ENCODE measurements around the gene CALB2. TPM values are rescaled to one million over a fixed set of nuclear protein-coding genes. Genes with fewer than 3 reads are reported as not detected.

CALB2 gene
- total RNA-seq, 1 experiment from 2014 or later: 5.5 TPM

DNA sequence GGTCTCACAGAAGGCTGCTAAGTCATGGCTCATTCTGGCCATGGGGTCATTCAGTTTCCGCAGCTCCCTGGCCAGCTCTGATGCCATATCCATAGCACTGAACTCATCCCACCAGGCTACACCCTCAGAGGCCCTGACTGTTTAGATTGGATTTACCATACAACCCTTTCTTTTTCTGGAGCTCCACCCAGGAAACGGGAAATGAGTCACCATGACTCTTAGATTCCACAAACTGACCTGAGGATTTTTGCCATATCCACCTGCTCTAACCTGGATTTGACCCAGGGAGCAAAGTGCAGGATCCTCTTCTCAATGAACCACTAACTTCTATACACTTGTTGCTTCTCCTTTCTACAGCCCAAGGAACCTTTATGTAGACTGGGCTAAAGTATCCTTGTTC, 20.3 kb upstream of the CALB2 start:
- intact Hi-C loops (cut with micrococcal nuclease): no loop called here
- no peaks in the 10 kb centered on the region for H3K36me3 ChIP-seq (ENCODE audit: control insufficient read depth in 1 of 2, insufficient read depth in 2 of 2, low read length in 2 of 2)
- peak overlapping the region; percentile 14 to 51; a peak in 3 of 4 replicates for H3K4me3 ChIP-seq (replicated peaks in 1 of 2; ENCODE audit: low read depth in 1 of 2, low read length in 2 of 2)
- H3K9me3 ChIP-seq (ENCODE audit: control insufficient read depth in 1 of 2, insufficient read depth in 1 of 2, low read depth in 1 of 2, low read length in 2 of 2): no peaks in the 10 kb centered on the region
- ChIA-PET RAD21 (ENCODE audit: low non-redundant PET in 1 of 2, low total read pairs in 2 of 2, uncharacterized antibody in 2 of 2, unreplicated experiment in 2 of 2) (interaction anchor here in 1 of 2 experiments (0.6 kb wide), 1 partner anchor 50 kb away, joined by 3 read pairs; no protein-coding TSS in a partner anchor), POLR2A (interaction anchor here (1.0 to 1.1 kb wide), 3 partner anchors 8 to 21 kb away, joined by 3 read pairs; no protein-coding TSS in a partner anchor), CTCF (interaction anchor here (1.0 to 2.4 kb wide), 3 partner anchors 15 to 74 kb away, joined by 3 to 17 read pairs (median 3); no protein-coding TSS in a partner anchor)
- TF ChIP-seq FOSL1 (IDR thresholded peaks at IDR 0.05; ENCODE audit: low read depth): peak; percentile 96
- no peak for TF ChIP-seq ZFX (IDR thresholded peaks at IDR 0.05)
- TF ChIP-seq SP1 (IDR thresholded peaks at IDR 0.05; ENCODE audit: low read depth): peak; percentile 93
- TF ChIP-seq, protein P1, sequence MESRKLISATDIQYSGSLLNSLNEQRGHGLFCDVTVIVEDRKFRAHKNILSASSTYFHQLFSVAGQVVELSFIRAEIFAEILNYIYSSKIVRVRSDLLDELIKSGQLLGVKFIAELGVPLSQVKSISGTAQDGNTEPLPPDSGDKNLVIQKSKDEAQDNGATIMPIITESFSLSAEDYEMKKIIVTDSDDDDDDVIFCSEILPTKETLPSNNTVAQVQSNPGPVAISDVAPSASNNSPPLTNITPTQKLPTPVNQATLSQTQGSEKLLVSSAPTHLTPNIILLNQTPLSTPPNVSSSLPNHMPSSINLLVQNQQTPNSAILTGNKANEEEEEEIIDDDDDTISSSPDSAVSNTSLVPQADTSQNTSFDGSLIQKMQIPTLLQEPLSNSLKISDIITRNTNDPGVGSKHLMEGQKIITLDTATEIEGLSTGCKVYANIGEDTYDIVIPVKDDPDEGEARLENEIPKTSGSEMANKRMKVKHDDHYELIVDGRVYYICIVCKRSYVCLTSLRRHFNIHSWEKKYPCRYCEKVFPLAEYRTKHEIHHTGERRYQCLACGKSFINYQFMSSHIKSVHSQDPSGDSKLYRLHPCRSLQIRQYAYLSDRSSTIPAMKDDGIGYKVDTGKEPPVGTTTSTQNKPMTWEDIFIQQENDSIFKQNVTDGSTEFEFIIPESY (IDR thresholded peaks at IDR 0.05; ENCODE audit: extremely low read depth, insufficient replicate concordance, low read length): no peak
- peak; percentile 93 for TF ChIP-seq JUND (IDR thresholded peaks at IDR 0.05)
- TF ChIP-seq, protein P2, sequence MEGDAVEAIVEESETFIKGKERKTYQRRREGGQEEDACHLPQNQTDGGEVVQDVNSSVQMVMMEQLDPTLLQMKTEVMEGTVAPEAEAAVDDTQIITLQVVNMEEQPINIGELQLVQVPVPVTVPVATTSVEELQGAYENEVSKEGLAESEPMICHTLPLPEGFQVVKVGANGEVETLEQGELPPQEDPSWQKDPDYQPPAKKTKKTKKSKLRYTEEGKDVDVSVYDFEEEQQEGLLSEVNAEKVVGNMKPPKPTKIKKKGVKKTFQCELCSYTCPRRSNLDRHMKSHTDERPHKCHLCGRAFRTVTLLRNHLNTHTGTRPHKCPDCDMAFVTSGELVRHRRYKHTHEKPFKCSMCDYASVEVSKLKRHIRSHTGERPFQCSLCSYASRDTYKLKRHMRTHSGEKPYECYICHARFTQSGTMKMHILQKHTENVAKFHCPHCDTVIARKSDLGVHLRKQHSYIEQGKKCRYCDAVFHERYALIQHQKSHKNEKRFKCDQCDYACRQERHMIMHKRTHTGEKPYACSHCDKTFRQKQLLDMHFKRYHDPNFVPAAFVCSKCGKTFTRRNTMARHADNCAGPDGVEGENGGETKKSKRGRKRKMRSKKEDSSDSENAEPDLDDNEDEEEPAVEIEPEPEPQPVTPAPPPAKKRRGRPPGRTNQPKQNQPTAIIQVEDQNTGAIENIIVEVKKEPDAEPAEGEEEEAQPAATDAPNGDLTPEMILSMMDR (IDR thresholded peaks at IDR 0.05 in 2 of 3, conservative IDR thresholded peaks at IDR 0.05 in 1 of 3; ENCODE audit: borderline replicate concordance in 1 of 3, insufficient read depth in 1 of 3, low read depth in 2 of 3, low read length in 2 of 3): no peak
- TF ChIP-seq SRF (IDR thresholded peaks at IDR 0.05; ENCODE audit: low read depth): 0 out of 2 replicates have a peak, but pooled peaks have one; percentile 42
- TF ChIP-seq, protein P3, sequence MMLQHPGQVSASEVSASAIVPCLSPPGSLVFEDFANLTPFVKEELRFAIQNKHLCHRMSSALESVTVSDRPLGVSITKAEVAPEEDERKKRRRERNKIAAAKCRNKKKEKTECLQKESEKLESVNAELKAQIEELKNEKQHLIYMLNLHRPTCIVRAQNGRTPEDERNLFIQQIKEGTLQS (IDR thresholded peaks at IDR 0.05): no peak
- peak; percentile 65; the same call in 1 of the 2 replicates for TF ChIP-seq CBX3 (IDR thresholded peaks at IDR 0.05; ENCODE audit: low read depth)
- no peak for TF ChIP-seq EZH2phosphoT487 (IDR thresholded peaks at IDR 0.05; ENCODE audit: borderline replicate concordance)
- TF ChIP-seq CEBPB (IDR thresholded peaks at IDR 0.05; ENCODE audit: low read depth): no peak; the same call in 1 of the 2 replicates
- TF ChIP-seq, protein P4, sequence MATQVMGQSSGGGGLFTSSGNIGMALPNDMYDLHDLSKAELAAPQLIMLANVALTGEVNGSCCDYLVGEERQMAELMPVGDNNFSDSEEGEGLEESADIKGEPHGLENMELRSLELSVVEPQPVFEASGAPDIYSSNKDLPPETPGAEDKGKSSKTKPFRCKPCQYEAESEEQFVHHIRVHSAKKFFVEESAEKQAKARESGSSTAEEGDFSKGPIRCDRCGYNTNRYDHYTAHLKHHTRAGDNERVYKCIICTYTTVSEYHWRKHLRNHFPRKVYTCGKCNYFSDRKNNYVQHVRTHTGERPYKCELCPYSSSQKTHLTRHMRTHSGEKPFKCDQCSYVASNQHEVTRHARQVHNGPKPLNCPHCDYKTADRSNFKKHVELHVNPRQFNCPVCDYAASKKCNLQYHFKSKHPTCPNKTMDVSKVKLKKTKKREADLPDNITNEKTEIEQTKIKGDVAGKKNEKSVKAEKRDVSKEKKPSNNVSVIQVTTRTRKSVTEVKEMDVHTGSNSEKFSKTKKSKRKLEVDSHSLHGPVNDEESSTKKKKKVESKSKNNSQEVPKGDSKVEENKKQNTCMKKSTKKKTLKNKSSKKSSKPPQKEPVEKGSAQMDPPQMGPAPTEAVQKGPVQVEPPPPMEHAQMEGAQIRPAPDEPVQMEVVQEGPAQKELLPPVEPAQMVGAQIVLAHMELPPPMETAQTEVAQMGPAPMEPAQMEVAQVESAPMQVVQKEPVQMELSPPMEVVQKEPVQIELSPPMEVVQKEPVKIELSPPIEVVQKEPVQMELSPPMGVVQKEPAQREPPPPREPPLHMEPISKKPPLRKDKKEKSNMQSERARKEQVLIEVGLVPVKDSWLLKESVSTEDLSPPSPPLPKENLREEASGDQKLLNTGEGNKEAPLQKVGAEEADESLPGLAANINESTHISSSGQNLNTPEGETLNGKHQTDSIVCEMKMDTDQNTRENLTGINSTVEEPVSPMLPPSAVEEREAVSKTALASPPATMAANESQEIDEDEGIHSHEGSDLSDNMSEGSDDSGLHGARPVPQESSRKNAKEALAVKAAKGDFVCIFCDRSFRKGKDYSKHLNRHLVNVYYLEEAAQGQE (IDR thresholded peaks at IDR 0.05; ENCODE audit: low read depth): no peak
- no peak for TF ChIP-seq SIN3A (IDR thresholded peaks at IDR 0.05; ENCODE audit: low read depth)
- peak; percentile 66 for TF ChIP-seq POLR2AphosphoS5 (IDR thresholded peaks at IDR 0.05; ENCODE audit: low read depth, low read length)
- peak; percentile 10 for TF ChIP-seq TCF7L2 (IDR thresholded peaks at IDR 0.05; ENCODE audit: borderline replicate concordance, extremely low read depth, insufficient read depth, insufficient read length)
- H3K9me2 ChIP-seq (ENCODE audit: insufficient read depth): no peaks in the 10 kb centered on the region
- H3K4me2 ChIP-seq (ENCODE audit: low read length): peak overlapping the region; percentile 85
- H2AFZ ChIP-seq (ENCODE audit: low read depth, low read length, poor library complexity, severe bottlenecking): peak overlapping the region; percentile 66
- peak overlapping the region; percentile 42 for H3K27ac ChIP-seq (ENCODE audit: low read depth, low read length)
- no peaks in the 10 kb centered on the region for H3K27me3 ChIP-seq (ENCODE audit: insufficient read depth, low read length)
- peak; percentile 80 for DNase-seq (ENCODE audit: low read depth, low spot score)
- BruUV-seq (replicated peaks): no TSS peak
- peaks cover 6 to 38% of the 10 kb centered on the region in 2 experiments for H3K4me1 ChIP-seq (ENCODE audit: control insufficient read depth in 1 of 2, insufficient read depth in 2 of 2, low read length in 2 of 2)
- no peaks in the 10 kb centered on the region for H4K20me1 ChIP-seq (ENCODE audit: insufficient read depth)
- peak; percentile 91 for ATAC-seq
- no peaks in the 10 kb centered on the region for H3K79me2 ChIP-seq (ENCODE audit: insufficient read depth, low read length)
- peak overlapping the region; percentile 53 for H3K9ac ChIP-seq (ENCODE audit: low read length)
